Measurements from ENCODE around the gene SNX32.
"Not testable (repeated sequence)": the region's sequence is repeated elsewhere in the genome, so short reads cannot be mapped to it uniquely, and the experiment has no call there.

GRCh38 chr11:65832231-65832630 is 1.5 kb upstream of the SNX32 start:
- TF ChIP-seq CTCF (IDR thresholded peaks at IDR 0.05; ENCODE audit: insufficient read depth, low read length, poor library complexity, severe bottlenecking); EZH2phosphoT487 (conservative IDR thresholded peaks at IDR 0.05; ENCODE audit: low read length): not testable (repeated sequence)

Data from SU-DHL-6 (cell line).